HG02943 (cell line): ENCODE results near the gene ELAVL1.
"Not testable (repeated sequence)": the region's sequence is repeated elsewhere in the genome, so short reads cannot be mapped to it uniquely, and the experiment has no call there.

ENCODE experiments used
- ATAC-seq: cut with Tn5 transposase; IDR thresholded peaks from one replicate; pipeline ENCODE4 v1.9.1; 2021; ENCODE audit warnings: mild to moderate bottlenecking, low read depth, moderate library complexity; ENCODE audit not compliant: unreplicated experiment

The ELAVL1 gene

DNA sequence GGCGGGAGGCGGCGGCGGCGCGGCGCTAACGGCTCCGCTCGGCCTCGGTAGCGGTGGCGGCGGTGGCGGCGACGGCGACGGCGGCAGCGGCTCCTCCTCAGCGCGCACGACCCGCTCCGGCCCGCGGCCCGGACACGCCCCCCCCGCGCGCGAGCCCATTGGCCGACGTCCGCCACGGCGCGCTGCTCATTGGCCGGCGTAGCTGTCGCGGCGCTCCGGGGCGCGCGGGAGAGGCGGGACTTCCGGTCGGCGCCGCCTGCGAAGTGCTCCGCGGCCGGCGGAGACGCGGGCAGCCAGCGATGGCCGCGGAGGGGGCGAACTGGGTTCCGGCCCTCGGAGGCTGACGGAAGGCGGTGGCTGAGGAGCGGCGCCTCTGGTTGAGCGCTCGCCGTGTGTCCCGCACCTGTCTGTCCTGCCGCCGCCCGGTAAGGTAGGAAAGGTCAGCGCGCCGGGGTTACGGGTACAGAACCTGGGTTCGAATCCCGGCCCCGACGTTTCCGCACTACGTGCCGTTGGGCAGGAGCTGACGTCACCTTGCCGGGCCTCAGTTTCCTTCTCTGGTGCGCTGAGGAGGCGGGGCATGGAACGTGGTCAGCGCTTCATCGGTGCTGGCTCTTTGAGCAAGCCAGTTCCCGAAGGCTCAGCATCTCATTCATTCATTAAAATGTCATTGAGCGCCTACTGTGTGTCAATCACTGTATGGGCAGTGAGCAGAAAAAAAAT is at the start of gene ELAVL1:
ELAVL1 (minus strand) TSS at position 108 of the 723 bp plus-strand sequence. CDS start 13,826 bp downstream, outside the sequence.
- ATAC-seq, result peak; percentile 61

- ATAC-seq, result no peak
These were observed 48.7 kb upstream of the ELAVL1 start for GRCh38 chr19:8054169-8054568.

GRCh38 chr19:8052464-8052859 is 47.0 kb upstream of the ELAVL1 start, which contains the start of gene CCL25:
TSS of gene CCL25 (plus strand) at chr19:8052760. CDS start at chr19:8053050, 290 bp downstream.
- ATAC-seq, result no peak

- peak; percentile 76 for ATAC-seq
These were observed 45.0 kb upstream of the ELAVL1 start for GRCh38 chr19:8050274-8051096.

- ATAC-seq, result no peak
These were observed 41.2 kb upstream of the ELAVL1 start for GRCh38 chr19:8046569-8047165.

DNA sequence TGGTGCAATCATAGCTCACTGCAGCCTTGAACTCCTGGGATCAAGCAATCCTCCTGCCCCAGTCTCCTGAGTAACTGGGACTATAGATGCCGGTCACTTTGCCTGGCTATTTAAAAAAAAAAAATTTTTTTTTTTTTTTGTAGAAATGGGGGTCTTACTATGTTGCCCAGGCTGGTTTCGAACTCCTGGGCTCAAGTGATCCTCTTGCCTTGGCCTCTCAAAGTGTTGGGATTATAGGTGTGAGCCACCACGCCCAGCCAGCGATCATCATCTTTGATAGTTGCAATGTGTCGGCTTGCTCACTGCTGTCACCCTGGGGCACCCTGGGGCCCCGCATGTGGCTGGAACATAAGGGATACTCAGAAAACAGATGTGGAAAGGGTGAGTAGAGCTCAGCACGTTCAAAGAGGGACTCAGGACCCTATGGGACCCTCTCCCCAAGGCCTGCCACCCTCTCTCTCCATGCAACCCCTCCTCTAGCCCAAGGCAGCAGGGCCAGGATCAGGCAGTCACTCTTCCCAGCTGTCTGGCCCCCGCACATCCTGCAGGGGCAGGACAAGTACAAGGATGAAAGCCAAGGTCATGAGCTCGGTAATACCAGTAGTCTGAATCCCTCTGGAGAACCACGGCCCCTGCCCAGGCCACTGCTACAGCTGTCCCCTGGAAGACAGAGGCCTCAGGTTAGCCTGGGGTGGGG is 40.6 kb upstream of the ELAVL1 start:
- no peak for ATAC-seq

- ATAC-seq, result no peak
These were observed 38.6 kb upstream of the ELAVL1 start for GRCh38 chr19:8044018-8044417.

GRCh38 chr19:8042900-8043299 is 37.5 kb upstream of the ELAVL1 start:
- ATAC-seq, result no peak

DNA sequence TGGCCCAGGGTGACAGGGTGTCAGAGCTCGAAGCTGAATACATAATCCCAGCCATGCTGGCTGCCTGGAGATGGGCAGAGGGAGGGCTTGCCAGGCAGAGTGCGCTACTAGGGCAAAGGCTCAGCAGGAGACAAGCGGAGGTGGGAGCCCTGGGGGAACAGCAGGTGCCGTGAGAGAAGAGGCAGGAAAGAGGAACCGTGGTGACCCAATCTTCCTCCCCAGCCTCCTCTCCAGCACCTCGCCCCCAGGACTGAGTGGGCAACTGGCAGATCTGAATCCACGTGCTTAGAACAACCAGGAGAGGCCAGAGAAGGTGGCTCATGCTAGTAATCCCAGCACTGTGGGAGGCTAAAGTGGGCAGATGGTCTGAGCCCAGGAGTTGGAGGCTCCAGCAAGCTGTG is 36.1 kb upstream of the ELAVL1 start:
- ATAC-seq, result no peak

DNA sequence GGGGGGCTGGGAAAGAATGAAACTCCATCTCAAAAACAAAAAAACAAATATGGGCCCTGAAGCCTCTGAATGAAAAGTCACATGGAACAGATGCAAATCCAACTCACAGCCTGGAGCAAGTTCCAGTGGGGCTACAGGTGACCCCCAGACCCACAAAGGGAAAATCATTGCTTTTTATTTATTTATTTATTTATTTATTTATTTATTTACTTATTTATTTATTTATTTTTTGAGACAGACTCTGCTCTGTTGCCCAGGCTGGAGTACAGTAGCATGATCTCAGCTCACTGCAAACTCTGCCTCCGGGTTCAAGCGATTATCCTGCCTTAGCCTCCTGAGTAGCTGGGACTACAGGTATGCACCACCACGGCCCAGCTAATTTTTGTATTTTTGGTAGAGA is 33.8 kb upstream of the ELAVL1 start:
- ATAC-seq, result no peak

DNA sequence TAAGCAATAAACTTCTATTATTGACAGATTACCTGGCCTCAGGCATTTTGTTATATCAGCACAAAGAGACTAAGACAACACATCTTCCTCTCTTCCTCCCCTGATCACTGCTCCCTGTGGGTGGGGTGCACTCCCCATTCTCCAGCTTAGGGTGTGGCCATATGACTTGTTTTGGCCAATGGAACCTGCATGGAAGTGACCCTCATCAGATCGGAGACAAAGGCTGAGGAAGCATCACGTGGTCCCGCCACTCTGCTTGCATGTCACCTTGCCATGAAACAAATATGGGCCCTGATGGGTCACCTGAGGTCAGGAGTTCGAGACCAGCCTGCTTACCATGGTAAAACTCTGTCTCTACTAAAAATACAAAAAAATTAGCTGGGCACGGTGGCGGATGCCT is 33.4 kb upstream of the ELAVL1 start:
- ATAC-seq, result no peak

GRCh38 chr19:8036434-8037099 is 31.1 kb upstream of the ELAVL1 start:
- no peak for ATAC-seq

- ATAC-seq, result no peak
These were observed 28.7 kb upstream of the ELAVL1 start for GRCh38 chr19:8034178-8034525.

DNA sequence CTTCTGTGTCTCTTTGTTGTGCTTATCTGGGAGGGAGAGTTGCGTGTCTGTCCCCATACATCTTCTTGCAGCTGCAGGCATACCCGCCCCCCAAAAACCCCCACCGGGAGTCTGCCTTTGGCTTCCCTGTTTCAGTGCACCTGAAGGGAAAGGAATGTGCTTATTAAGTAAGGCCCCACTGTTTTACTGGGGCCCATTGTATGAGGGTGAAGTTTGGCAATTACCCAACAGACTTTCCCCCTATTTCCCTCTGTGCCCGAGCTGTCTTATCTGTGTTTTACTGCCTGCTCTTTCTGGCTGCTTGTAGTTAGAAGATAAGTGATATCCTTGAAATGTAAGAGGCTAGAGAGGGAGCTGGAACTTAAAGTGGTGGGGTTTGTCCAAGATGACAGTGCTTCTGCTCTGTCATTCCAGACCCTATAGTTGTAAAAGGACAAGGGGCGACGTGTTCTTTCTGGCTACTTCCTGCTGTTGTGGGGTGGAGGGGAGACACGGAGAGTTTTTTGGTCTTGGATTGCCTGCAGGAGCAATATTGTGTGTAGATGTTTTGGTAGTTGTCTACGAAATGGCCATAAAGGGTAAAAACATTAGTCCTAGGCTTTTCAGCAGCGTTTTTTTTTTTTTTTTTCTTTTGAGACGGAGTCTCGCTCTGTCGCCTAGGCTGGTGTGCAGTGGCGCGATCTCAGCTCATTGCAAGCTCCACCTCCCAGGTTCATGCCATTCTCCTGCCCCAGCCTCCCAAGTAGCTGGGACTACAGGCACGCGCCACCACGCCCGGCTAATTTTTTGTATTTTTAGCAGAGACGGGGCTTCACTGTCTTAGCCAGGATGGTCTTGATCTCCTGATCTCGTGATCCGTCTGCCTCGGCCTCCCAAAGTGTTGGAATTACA is 28.1 kb upstream of the ELAVL1 start:
- not testable (repeated sequence) for ATAC-seq

DNA sequence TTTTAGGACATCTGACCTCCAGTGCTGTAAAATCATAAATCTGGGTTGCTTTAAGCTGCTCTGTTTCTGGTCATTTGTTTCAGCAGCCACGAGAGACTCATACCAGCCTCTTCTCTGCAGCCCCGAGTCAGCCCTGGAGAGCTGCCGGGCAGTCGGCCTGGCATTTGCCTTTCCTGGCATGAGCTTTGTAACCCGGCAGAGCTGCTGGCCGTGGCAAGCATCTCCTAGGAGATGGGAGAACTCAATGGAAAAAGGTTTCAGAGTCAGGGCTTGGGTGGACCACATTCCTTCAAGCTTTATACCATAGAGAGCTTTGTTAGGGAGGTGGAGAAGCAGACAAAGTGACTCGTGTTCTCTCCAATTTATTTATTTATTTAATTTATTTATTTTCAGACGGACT is 25.5 kb upstream of the ELAVL1 start:
- no peak for ATAC-seq

DNA sequence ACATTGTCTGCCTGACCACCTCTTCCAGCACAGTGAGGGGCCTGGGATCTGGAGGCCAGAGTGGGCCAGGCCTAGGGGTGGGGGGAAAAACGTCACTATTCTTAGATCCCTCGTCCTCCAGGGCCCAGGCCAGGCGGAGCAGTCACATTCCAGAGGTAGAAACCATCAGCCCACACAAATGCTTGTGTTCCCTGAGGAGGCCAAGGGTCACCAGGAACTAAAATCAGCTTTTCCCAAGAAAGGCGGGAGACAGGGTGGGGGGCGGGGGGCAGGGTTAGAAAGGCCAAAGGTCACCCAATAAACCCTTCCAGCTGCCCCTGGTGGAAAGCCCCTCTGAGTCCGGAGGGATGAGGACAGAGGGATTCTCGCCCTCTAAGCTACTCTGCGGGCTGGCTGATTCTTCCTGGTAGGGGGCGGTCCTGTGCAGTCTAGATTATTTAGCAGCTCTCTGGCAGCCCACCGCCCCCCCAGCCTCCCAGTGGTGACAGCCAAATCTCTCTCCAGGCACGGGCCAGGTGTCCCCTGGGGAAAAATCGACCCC is 23.6 kb upstream of the ELAVL1 start:
- no peak for ATAC-seq

- no peak for ATAC-seq
These were observed 19.9 kb upstream of the ELAVL1 start for GRCh38 chr19:8025316-8025715.

- ATAC-seq, result not testable (repeated sequence)
These were observed 18.8 kb upstream of the ELAVL1 start for GRCh38 chr19:8024256-8024655.

DNA sequence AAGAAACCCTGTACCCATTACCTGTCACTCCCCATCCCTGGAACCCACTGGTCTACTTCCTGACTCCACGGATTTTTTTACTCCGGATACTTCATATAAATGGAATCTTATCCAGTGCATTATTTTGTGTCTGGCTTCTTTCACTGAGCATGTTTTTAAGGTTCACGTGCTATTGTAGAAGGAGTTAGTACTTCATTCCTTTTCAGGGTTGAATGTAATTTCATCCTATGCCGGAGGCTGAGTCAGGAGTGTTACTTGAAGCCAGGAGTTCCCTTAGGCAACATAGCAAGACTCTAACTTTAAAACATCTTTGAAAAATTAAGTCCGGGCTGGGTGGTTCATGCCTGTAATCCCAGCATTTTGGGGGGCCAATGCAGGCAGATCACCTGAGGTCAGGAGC is 17.9 kb upstream of the ELAVL1 start:
- no peak for ATAC-seq
